Measurements from ENCODE around the gene IFNL4. TPM values are rescaled to one million over a fixed set of nuclear protein-coding genes. Genes with fewer than 3 reads are reported as not detected.
"Not testable (repeated sequence)": the region's sequence is repeated elsewhere in the genome, so short reads cannot be mapped to it uniquely, and the experiment has no call there.

IFNL4 gene
- total RNA-seq, 1 experiment from 2014 or later: not detected

- Mint-ChIP-seq H3K4me1 (ENCODE audit: low read depth, unreplicated experiment) (no peaks in the 10 kb centered on the region), H3K4me3 (ENCODE audit: low read depth, unreplicated experiment) (no peak overlapping the region), H3K9me3 (ENCODE audit: low read depth, unreplicated experiment) (no peaks in the 10 kb centered on the region), H3K27ac (ENCODE audit: unreplicated experiment) (no peak overlapping the region), H3K36me3 (ENCODE audit: insufficient read depth, unreplicated experiment) (no peaks in the 10 kb centered on the region), H3K27me3 (ENCODE audit: unreplicated experiment) (peaks cover 42% of the 10 kb centered on the region)
- BruUV-seq (replicated peaks): no TSS peak
- CTCF ChIA-PET: no interaction called here
- DNase-seq: no peak
- intact Hi-C loops (cut with micrococcal nuclease; ENCODE audit: unreplicated experiment): no loop called here
- TF ChIP-seq CTCF (IDR thresholded peaks at IDR 0.05; ENCODE audit: unreplicated experiment): no peak
Observed at GRCh38 chr19:39276740-39277139, 28.1 kb upstream of the IFNL4 start.

GRCh38 chr19:39275578-39275977 lies 26.9 kb upstream of the IFNL4 start:
- Mint-ChIP-seq H3K4me1 (ENCODE audit: low read depth, unreplicated experiment) (no peaks in the 10 kb centered on the region), H3K9me3 (ENCODE audit: low read depth, unreplicated experiment) (no peaks in the 10 kb centered on the region), H3K36me3 (ENCODE audit: insufficient read depth, unreplicated experiment) (no peaks in the 10 kb centered on the region), H3K27me3 (ENCODE audit: unreplicated experiment) (peaks cover 41% of the 10 kb centered on the region), H3K27ac (ENCODE audit: unreplicated experiment) (no peak overlapping the region), H3K4me3 (ENCODE audit: low read depth, unreplicated experiment) (no peak overlapping the region)
- BruUV-seq (replicated peaks): no TSS peak
- intact Hi-C loops (cut with micrococcal nuclease; ENCODE audit: unreplicated experiment): no loop called here
- CTCF ChIA-PET: no interaction called here
- DNase-seq: no peak
- no peak for TF ChIP-seq CTCF (IDR thresholded peaks at IDR 0.05; ENCODE audit: unreplicated experiment)

GRCh38 chr19:39273859-39274258 lies 25.2 kb upstream of the IFNL4 start:
- H3K36me3 Mint-ChIP-seq (ENCODE audit: insufficient read depth, unreplicated experiment); intact Hi-C loops (cut with micrococcal nuclease; ENCODE audit: unreplicated experiment); H3K9me3 Mint-ChIP-seq (ENCODE audit: low read depth, unreplicated experiment); BruUV-seq (replicated peaks); H3K4me1 Mint-ChIP-seq (ENCODE audit: low read depth, unreplicated experiment); DNase-seq; CTCF ChIA-PET; H3K4me3 Mint-ChIP-seq (ENCODE audit: low read depth, unreplicated experiment); H3K27ac Mint-ChIP-seq (ENCODE audit: unreplicated experiment): not testable (repeated sequence)
- H3K27me3 Mint-ChIP-seq (ENCODE audit: unreplicated experiment): peaks cover 58% of the 10 kb centered on the region

GRCh38 chr19:39270036-39270871 lies 21.6 kb upstream of the IFNL4 start:
- Mint-ChIP-seq H3K27ac (ENCODE audit: unreplicated experiment) (no peak overlapping the region), H3K4me3 (ENCODE audit: low read depth, unreplicated experiment) (no peak overlapping the region), H3K27me3 (ENCODE audit: unreplicated experiment) (peaks cover 40% of the 10 kb centered on the region), H3K36me3 (ENCODE audit: insufficient read depth, unreplicated experiment) (no peaks in the 10 kb centered on the region), H3K4me1 (ENCODE audit: low read depth, unreplicated experiment) (no peaks in the 10 kb centered on the region), H3K9me3 (ENCODE audit: low read depth, unreplicated experiment) (no peaks in the 10 kb centered on the region)
- TF ChIP-seq CTCF (IDR thresholded peaks at IDR 0.05; ENCODE audit: unreplicated experiment): no peak
- CTCF ChIA-PET: interaction anchor here (0.6 kb wide), 3 partner anchors 18 to 362 kb away, joined by 5 read pairs; no protein-coding TSS in a partner anchor
- intact Hi-C loops (cut with micrococcal nuclease; ENCODE audit: unreplicated experiment): no loop called here
- DNase-seq: no peak
- BruUV-seq (replicated peaks): no TSS peak

- BruUV-seq (replicated peaks); H3K36me3 Mint-ChIP-seq (ENCODE audit: insufficient read depth, unreplicated experiment); CTCF ChIA-PET; H3K27ac Mint-ChIP-seq (ENCODE audit: unreplicated experiment); H3K4me1 Mint-ChIP-seq (ENCODE audit: low read depth, unreplicated experiment); DNase-seq; H3K4me3 Mint-ChIP-seq (ENCODE audit: low read depth, unreplicated experiment); H3K9me3 Mint-ChIP-seq (ENCODE audit: low read depth, unreplicated experiment): not testable (repeated sequence)
- H3K27me3 Mint-ChIP-seq (ENCODE audit: unreplicated experiment): peaks cover 36% of the 10 kb centered on the region
- intact Hi-C loops (cut with micrococcal nuclease; ENCODE audit: unreplicated experiment): loop anchor here (10.0 kb wide), 1 partner anchor 55 kb away; no protein-coding TSS in a partner anchor
Observed at GRCh38 chr19:39269369-39269768, 20.7 kb upstream of the IFNL4 start.

GRCh38 chr19:39268531-39269223 lies 20.0 kb upstream of the IFNL4 start:
- H3K9me3 Mint-ChIP-seq (ENCODE audit: low read depth, unreplicated experiment); H3K4me1 Mint-ChIP-seq (ENCODE audit: low read depth, unreplicated experiment); CTCF ChIA-PET; H3K4me3 Mint-ChIP-seq (ENCODE audit: low read depth, unreplicated experiment); H3K27ac Mint-ChIP-seq (ENCODE audit: unreplicated experiment); H3K36me3 Mint-ChIP-seq (ENCODE audit: insufficient read depth, unreplicated experiment); BruUV-seq (replicated peaks); DNase-seq: not testable (repeated sequence)
- intact Hi-C loops (cut with micrococcal nuclease; ENCODE audit: unreplicated experiment): loop anchor here (10.0 kb wide), 1 partner anchor 54 kb away; no protein-coding TSS in a partner anchor
- peaks cover 43% of the 10 kb centered on the region for H3K27me3 Mint-ChIP-seq (ENCODE audit: unreplicated experiment)

- BruUV-seq (replicated peaks); H3K4me1 Mint-ChIP-seq (ENCODE audit: low read depth, unreplicated experiment); CTCF ChIA-PET; H3K9me3 Mint-ChIP-seq (ENCODE audit: low read depth, unreplicated experiment); H3K36me3 Mint-ChIP-seq (ENCODE audit: insufficient read depth, unreplicated experiment); H3K4me3 Mint-ChIP-seq (ENCODE audit: low read depth, unreplicated experiment); H3K27ac Mint-ChIP-seq (ENCODE audit: unreplicated experiment); DNase-seq: not testable (repeated sequence)
- H3K27me3 Mint-ChIP-seq (ENCODE audit: unreplicated experiment): peaks cover 49% of the 10 kb centered on the region
- intact Hi-C loops (cut with micrococcal nuclease; ENCODE audit: unreplicated experiment): loop anchor here (10.0 kb wide), 1 partner anchor 53 kb away; no protein-coding TSS in a partner anchor
Observed at GRCh38 chr19:39268085-39268484, 19.4 kb upstream of the IFNL4 start, which contains the start of gene IFNL2. Gene IFNL2, plus strand, starts transcription at chr19:39268396. Its CDS starts 173 bp downstream, at chr19:39268569.

Measured in Calu3 (cell line).